Ishikawa (cell line): ENCODE results near the gene TMEM147.

ENCODE experiments used
- CEBPB ChIP-seq: IDR thresholded peaks from 2 replicates; pipeline ENCODE4 v1.6.1; 2012
- CREB1 ChIP-seq: IDR thresholded peaks from 2 replicates; pipeline ENCODE4 v1.6.1; 2012; ENCODE audit warnings: low read depth
- EGR1 ChIP-seq: IDR thresholded peaks from 2 replicates; pipeline ENCODE4 v1.6.1; 2012
- EP300 ChIP-seq: IDR thresholded peaks from 2 replicates; pipeline ENCODE4 v1.6.1; 2012; ENCODE audit warnings: borderline replicate concordance
- FOXM1 ChIP-seq: IDR thresholded peaks from 2 replicates; pipeline ENCODE4 v1.6.1; 2012; ENCODE audit warnings: low read depth, borderline replicate concordance
- NFIC ChIP-seq: IDR thresholded peaks from 2 replicates; pipeline ENCODE4 v1.6.1; 2012
- RAD21 ChIP-seq: IDR thresholded peaks from 2 replicates; pipeline ENCODE4 v1.6.1; 2012; ENCODE audit warnings: low read depth
- TAF1 ChIP-seq: IDR thresholded peaks from 2 replicates; pipeline ENCODE4 v1.6.1; 2012; ENCODE audit warnings: low read depth, mild to moderate bottlenecking
- TCF12 ChIP-seq: IDR thresholded peaks from 2 replicates; pipeline ENCODE4 v1.6.1; 2012; ENCODE audit warnings: low read depth
- TEAD4 ChIP-seq: IDR thresholded peaks from 2 replicates; pipeline ENCODE4 v1.6.1; 2012
- YY1 ChIP-seq: IDR thresholded peaks from 2 replicates; pipeline ENCODE4 v1.6.1; 2012; ENCODE audit warnings: low read depth
- ZBTB7A ChIP-seq: IDR thresholded peaks from 2 replicates; pipeline ENCODE4 v1.6.1; 2012; ENCODE audit warnings: low read depth
- TF ChIP-seq, protein P1 (sequence below): IDR thresholded peaks from 2 replicates; pipeline ENCODE4 v1.6.1; 2012; ENCODE audit warnings: low read depth, mild to moderate bottlenecking
- TF ChIP-seq, protein P2 (sequence below): IDR thresholded peaks from 2 replicates; pipeline ENCODE4 v1.6.1; 2012
- TF ChIP-seq, protein P3 (sequence below): IDR thresholded peaks from 2 replicates; pipeline ENCODE4 v1.6.1; 2012

The TMEM147 gene

DNA sequence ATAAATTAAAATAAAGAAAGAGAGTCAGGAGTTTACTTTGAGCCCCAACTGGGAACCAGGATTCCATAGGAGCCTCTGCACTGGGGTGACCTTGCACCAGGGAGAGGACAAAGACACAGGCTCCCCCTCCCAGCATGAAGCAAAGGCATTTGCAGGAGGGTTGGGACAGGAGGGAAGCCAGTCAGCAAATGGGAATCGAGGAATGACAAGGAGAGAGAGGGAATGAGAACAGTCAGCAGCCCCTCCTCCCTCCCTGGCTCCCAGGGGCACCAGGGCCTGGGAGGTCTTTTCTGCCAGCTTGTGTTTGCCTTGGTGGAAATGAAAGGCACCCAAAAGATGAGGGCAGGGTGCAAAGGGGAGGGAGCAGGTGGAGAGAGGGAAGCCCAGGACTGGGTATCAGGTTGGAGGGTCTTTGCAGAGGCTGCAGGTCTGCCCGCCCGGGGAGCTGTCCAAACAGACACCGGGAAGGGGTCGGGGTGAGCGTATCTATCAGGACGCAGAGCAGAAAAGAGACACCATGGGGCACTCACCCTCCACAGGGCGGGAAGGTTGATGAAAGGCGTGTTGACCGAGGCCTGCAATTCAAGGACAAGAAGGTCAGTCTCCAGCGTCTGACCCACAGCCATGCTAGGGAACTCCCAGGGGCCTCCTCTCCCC, 21.1 kb upstream of the TMEM147 start:
- TF ChIP-seq EGR1, result no peak
- TF ChIP-seq, protein P1, sequence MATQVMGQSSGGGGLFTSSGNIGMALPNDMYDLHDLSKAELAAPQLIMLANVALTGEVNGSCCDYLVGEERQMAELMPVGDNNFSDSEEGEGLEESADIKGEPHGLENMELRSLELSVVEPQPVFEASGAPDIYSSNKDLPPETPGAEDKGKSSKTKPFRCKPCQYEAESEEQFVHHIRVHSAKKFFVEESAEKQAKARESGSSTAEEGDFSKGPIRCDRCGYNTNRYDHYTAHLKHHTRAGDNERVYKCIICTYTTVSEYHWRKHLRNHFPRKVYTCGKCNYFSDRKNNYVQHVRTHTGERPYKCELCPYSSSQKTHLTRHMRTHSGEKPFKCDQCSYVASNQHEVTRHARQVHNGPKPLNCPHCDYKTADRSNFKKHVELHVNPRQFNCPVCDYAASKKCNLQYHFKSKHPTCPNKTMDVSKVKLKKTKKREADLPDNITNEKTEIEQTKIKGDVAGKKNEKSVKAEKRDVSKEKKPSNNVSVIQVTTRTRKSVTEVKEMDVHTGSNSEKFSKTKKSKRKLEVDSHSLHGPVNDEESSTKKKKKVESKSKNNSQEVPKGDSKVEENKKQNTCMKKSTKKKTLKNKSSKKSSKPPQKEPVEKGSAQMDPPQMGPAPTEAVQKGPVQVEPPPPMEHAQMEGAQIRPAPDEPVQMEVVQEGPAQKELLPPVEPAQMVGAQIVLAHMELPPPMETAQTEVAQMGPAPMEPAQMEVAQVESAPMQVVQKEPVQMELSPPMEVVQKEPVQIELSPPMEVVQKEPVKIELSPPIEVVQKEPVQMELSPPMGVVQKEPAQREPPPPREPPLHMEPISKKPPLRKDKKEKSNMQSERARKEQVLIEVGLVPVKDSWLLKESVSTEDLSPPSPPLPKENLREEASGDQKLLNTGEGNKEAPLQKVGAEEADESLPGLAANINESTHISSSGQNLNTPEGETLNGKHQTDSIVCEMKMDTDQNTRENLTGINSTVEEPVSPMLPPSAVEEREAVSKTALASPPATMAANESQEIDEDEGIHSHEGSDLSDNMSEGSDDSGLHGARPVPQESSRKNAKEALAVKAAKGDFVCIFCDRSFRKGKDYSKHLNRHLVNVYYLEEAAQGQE, result peak; percentile 19; the same call in 1 of the 2 replicates

DNA sequence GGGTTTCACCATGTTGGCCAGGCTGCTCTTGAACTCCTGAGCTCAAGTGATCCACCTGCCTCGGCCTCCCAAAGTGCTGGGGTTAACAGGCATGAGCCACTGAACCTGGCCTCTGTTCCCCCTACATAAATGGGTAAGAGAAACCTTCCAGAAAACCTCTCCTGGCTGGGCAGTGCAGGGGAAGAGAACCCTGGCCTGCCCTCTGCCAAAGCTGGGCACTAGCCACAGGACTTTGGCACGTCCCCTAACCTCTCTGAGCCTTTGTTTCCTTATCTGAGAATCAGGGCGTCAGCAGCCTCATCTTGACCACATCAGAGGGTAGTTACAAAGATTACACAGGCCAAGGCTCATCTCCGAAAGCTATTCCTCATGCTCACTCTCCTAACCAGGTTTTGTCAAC, 19.6 kb upstream of the TMEM147 start:
- TF ChIP-seq FOXM1, result no peak
- no peak for TF ChIP-seq ZBTB7A
- TF ChIP-seq CEBPB, result no peak
- TF ChIP-seq NFIC, result no peak
- no peak for TF ChIP-seq TAF1
- TF ChIP-seq CREB1, result no peak
- TF ChIP-seq, protein P2, sequence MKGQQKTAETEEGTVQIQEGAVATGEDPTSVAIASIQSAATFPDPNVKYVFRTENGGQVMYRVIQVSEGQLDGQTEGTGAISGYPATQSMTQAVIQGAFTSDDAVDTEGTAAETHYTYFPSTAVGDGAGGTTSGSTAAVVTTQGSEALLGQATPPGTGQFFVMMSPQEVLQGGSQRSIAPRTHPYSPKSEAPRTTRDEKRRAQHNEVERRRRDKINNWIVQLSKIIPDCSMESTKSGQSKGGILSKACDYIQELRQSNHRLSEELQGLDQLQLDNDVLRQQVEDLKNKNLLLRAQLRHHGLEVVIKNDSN, result no peak
- TF ChIP-seq RAD21, result no peak
- TF ChIP-seq, protein P1, result no peak
- no peak for TF ChIP-seq YY1
- no peak for TF ChIP-seq TCF12
- TF ChIP-seq TEAD4, result no peak
- TF ChIP-seq, protein P3, sequence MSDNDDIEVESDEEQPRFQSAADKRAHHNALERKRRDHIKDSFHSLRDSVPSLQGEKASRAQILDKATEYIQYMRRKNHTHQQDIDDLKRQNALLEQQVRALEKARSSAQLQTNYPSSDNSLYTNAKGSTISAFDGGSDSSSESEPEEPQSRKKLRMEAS, result no peak
- no peak for TF ChIP-seq EP300
- TF ChIP-seq EGR1, result no peak

DNA sequence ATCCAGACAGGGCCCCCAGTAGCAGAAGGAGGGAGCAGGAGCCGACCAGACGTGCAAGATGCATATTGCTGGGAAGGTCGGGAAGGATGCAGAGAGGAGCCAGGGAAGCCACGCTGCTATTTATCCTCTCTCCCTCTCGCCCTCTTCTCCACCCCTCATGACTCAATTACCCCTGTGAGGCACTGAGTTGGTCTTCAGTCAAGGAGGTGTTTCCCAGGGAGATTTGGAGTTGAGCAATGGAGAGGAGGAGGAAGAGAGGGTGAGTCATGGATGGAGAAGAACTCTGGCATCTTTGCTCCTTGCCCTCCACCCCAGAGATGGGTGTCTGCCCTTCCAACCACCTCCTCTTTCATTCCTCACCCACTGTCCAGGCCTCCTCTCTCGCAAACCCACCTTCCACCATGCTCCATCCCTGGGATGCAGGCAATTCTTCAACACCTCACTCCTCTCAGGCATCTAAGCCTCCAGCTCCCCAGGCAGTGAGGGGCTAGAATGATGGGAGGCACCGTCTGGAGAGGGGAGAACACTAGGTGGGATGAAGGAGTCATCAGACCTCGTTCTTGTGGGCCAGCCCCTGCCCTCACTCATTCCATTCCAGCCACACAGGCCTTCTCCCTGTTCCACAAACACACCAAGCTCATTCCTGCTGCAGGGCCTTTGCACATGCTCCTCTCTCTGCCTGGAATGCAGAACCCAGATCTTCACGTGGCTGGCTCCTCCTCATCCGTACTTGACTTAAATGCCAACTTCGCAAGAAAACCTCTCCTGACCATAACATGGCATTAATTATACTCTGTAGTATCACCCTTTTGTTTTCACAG, 17.0 kb upstream of the TMEM147 start, which contains the start of gene SBSN:
SBSN (minus strand) TSS at position 94 of the 821 bp plus-strand sequence; CDS start at position 64, 30 bp downstream.
- no peak for TF ChIP-seq RAD21
- TF ChIP-seq NFIC, result no peak
- no peak for TF ChIP-seq FOXM1
- no peak for TF ChIP-seq EP300
- TF ChIP-seq ZBTB7A, result no peak
- TF ChIP-seq EGR1, result no peak
- TF ChIP-seq, protein P2, result no peak
- no peak for TF ChIP-seq TCF12
- no peak for TF ChIP-seq CREB1
- no peak for TF ChIP-seq CEBPB
- no peak for TF ChIP-seq YY1
- TF ChIP-seq TAF1, result no peak
- TF ChIP-seq, protein P3, result no peak
- TF ChIP-seq, protein P1, result no peak
- TF ChIP-seq TEAD4, result no peak
